SK-N-SH (cell line): ENCODE results near the gene ETFA. TPM values are rescaled to one million over a fixed set of nuclear protein-coding genes. Genes with fewer than 3 reads are reported as not detected.
A peak's percentile ranks its signal among the peaks of the same experiment; 100 is the strongest.

Experiments used
- CTCF ChIA-PET: fragments of 300-600, 350-600 bp; formaldehyde crosslinking; extraction: SDS; loops from one replicate; lab custom pipeline; 2021; lab: Yijun Ruan, JAX
- POLR2A ChIA-PET: fragments of 350-600 bp; sonication (Branson Sonifier 250); formaldehyde crosslinking; extraction: SDS; loops from one replicate; lab custom pipeline; 2020; ENCODE audit warnings: antibody characterized with exemption, inconsistent platforms; lab: Yijun Ruan, JAX
- DNase-seq: peaks from one replicate; pipeline ENCODE4 v3.0.0; 2012
- H2AFZ ChIP-seq: fragments of 200-600 bp; sonication (generic); 2 replicates; pipeline ENCODE4 v1.8.1; 2016; ENCODE audit warnings: antibody characterized with exemption, mild to moderate bottlenecking, low read depth
- H3F3A ChIP-seq: fragments of 200-600 bp; sonication (generic); replicated peaks from 2 replicates; pipeline ENCODE3; 2016; ENCODE audit warnings: antibody characterized with exemption, mild to moderate bottlenecking; ENCODE audit not compliant: insufficient read depth
- H3K27ac ChIP-seq, 2 experiments: fragments of 200-500 bp in 1 of 2; fragments of 200-600 bp in 1 of 2; sonication (Bioruptor generic) in 1 of 2; sonication (generic), shearing (Covaris generic) in 1 of 2; 2 replicates each; pipeline versions ENCODE4 v1.5.1 to v1.6.1; 2014 to 2016; ENCODE audit warnings: low read depth in 2 of 2, inconsistent platforms in 1 of 2, low read length in 1 of 2, mild to moderate bottlenecking in 1 of 2, mixed read lengths in 1 of 2
- H3K27me3 ChIP-seq: fragments of 200-600 bp; sonication (generic), shearing (Covaris generic); 2 replicates; pipeline ENCODE4 v1.6.1; 2016; ENCODE audit warnings: mixed run types; ENCODE audit not compliant: insufficient read depth
- H3K36me3 ChIP-seq, 2 experiments: fragments of 200-500 bp in 1 of 2; fragments of 200-600 bp in 1 of 2; sonication (Bioruptor generic) in 1 of 2; sonication (generic) in 1 of 2; replicated peaks in 1 of 2; 2 replicates each; pipeline versions ENCODE3 to v1.5.1; 2014 to 2016; ENCODE audit warnings: low read length in 1 of 2, mild to moderate bottlenecking in 1 of 2; ENCODE audit not compliant: insufficient read depth in 2 of 2, control insufficient read depth in 1 of 2
- H3K4me1 ChIP-seq, 2 experiments: fragments of 200-500 bp in 1 of 2; fragments of 200-600 bp in 1 of 2; sonication (Bioruptor generic) in 1 of 2; sonication (generic), shearing (Covaris generic) in 1 of 2; 2 replicates each; pipeline versions ENCODE4 v1.5.1 to v1.6.1; 2014 to 2016; ENCODE audit warnings: low read depth in 1 of 2, low read length in 1 of 2, mixed run types in 1 of 2; ENCODE audit not compliant: insufficient read depth in 2 of 2, control insufficient read depth in 1 of 2
- H3K4me2 ChIP-seq: fragments of 200-600 bp; sonication (generic), shearing (Covaris generic); 2 replicates; pipeline ENCODE4 v1.6.1; 2017; ENCODE audit warnings: mixed run types
- H3K4me3 ChIP-seq, 2 experiments: fragments of 200-500 bp in 1 of 2; fragments of 200-600 bp in 1 of 2; sonication (Bioruptor generic) in 1 of 2; sonication (generic), shearing (Covaris generic) in 1 of 2; 2 replicates each; pipeline versions ENCODE4 v1.5.1 to v1.8.1; 2014 to 2016; ENCODE audit warnings: low read depth in 2 of 2, inconsistent platforms in 1 of 2, low read length in 1 of 2, mild to moderate bottlenecking in 1 of 2, mixed read lengths in 1 of 2, moderate library complexity in 1 of 2
- H3K79me2 ChIP-seq: fragments of 200-600 bp; sonication (generic); 2 replicates; pipeline ENCODE4 v1.8.1; 2017; ENCODE audit warnings: mild to moderate bottlenecking; ENCODE audit not compliant: insufficient read depth
- H3K9ac ChIP-seq: fragments of 200-600 bp; sonication (generic); 2 replicates; pipeline ENCODE4 v1.6.1; 2017; ENCODE audit warnings: mixed run types
- H3K9me2 ChIP-seq: fragments of 200-600 bp; sonication (generic); 2 replicates; pipeline ENCODE4 v1.6.1; 2017; ENCODE audit warnings: mixed run types
- H3K9me3 ChIP-seq: fragments of 200-600 bp; sonication (generic); 2 replicates; pipeline ENCODE4 v1.6.1; 2017; ENCODE audit warnings: mixed run types, mild to moderate bottlenecking, moderate library complexity
- H4K20me1 ChIP-seq: fragments of 200-600 bp; sonication (generic); 2 replicates; pipeline ENCODE4 v1.6.1; 2017; ENCODE audit warnings: mild to moderate bottlenecking, mixed run types; ENCODE audit not compliant: insufficient read depth
- CHD2 ChIP-seq: fragments of 150-350 bp; IDR thresholded peaks from 2 replicates; pipeline ENCODE4 v1.6.1; 2018; ENCODE audit warnings: low read length; ENCODE audit not compliant: partially characterized antibody
- ELF1 ChIP-seq: IDR thresholded peaks from 2 replicates; pipeline ENCODE4 v1.4.0; 2012
- EP300 ChIP-seq, 2 experiments: IDR thresholded peaks; 2 replicates each; pipeline versions ENCODE4 v1.4.0 to v1.6.1; 2012; ENCODE audit warnings: borderline replicate concordance in 1 of 2, low read depth in 1 of 2, low read length in 1 of 2
- FOXJ3 ChIP-seq: sonication (generic); formaldehyde crosslinking; IDR thresholded peaks from 2 replicates; pipeline ENCODE4 v1.5.1; 2020; ENCODE audit warnings: mild to moderate bottlenecking, missing genetic modification reagents
- JUND ChIP-seq: IDR thresholded peaks from 2 replicates; pipeline ENCODE4 v1.4.0; 2012
- MAX ChIP-seq: IDR thresholded peaks from 2 replicates; pipeline ENCODE4 v1.4.0; 2012; ENCODE audit warnings: low read depth
- MEF2A ChIP-seq: IDR thresholded peaks from 2 replicates; pipeline ENCODE4 v1.4.0; 2012; ENCODE audit warnings: low read depth, borderline replicate concordance
- MXI1 ChIP-seq: IDR thresholded peaks from 2 replicates; pipeline ENCODE4 v1.6.1; 2012; ENCODE audit warnings: mild to moderate bottlenecking, low read depth, low read length, improper control_type of control experiment
- NFIC ChIP-seq: IDR thresholded peaks from 2 replicates; pipeline ENCODE4 v1.4.0; 2012; ENCODE audit warnings: borderline replicate concordance
- NRF1 ChIP-seq: IDR thresholded peaks from 2 replicates; pipeline ENCODE4 v1.6.1; 2012; ENCODE audit warnings: low read depth, mild to moderate bottlenecking, low read length
- POLR2AphosphoS5 ChIP-seq: IDR thresholded peaks from 2 replicates; pipeline ENCODE4 v1.6.1; 2012; ENCODE audit warnings: low read depth, low read length
- RAD21 ChIP-seq: IDR thresholded peaks from 2 replicates; pipeline ENCODE4 v1.6.1; 2012; ENCODE audit warnings: mild to moderate bottlenecking, low read length
- RCOR1 ChIP-seq: fragments of 150-350 bp; IDR thresholded peaks from 2 replicates; pipeline ENCODE4 v1.6.1; 2017; ENCODE audit warnings: antibody characterized with exemption, low read length
- RFX5 ChIP-seq: IDR thresholded peaks from 2 replicates; pipeline ENCODE4 v1.6.1; 2012; ENCODE audit warnings: mild to moderate bottlenecking, improper control_type of control experiment, low read length
- RXRA ChIP-seq: IDR thresholded peaks from 2 replicates; pipeline ENCODE4 v1.4.0; 2012; ENCODE audit warnings: low read depth, mild to moderate bottlenecking, borderline replicate concordance
- SMC3 ChIP-seq: IDR thresholded peaks from 2 replicates; pipeline ENCODE4 v1.6.1; 2012; ENCODE audit warnings: low read depth, low read length, improper control_type of control experiment
- TAF1 ChIP-seq: IDR thresholded peaks from 2 replicates; pipeline ENCODE4 v1.6.1; 2012; ENCODE audit warnings: low read depth, mild to moderate bottlenecking, low read length, moderate library complexity, borderline replicate concordance
- TCF12 ChIP-seq: IDR thresholded peaks from 2 replicates; pipeline ENCODE4 v1.4.0; 2012
- TEAD4 ChIP-seq: IDR thresholded peaks from 2 replicates; pipeline ENCODE4 v1.4.0; 2012; ENCODE audit warnings: mild to moderate bottlenecking, borderline replicate concordance; ENCODE audit not compliant: insufficient read depth
- YY1 ChIP-seq: IDR thresholded peaks from 2 replicates; pipeline ENCODE4 v1.4.0; 2012; ENCODE audit warnings: low read depth, mild to moderate bottlenecking
- WGBS: methylation state at CpG from one replicate; pipeline ENCODE4 v1.1.6; 2017; ENCODE audit warnings: low lambda C conversion rate; 5-methylcytosine and 5-hydroxymethylcytosine counted together
- polyA plus RNA-seq, 3 experiments: library from polyadenylated mRNA; depleted of rRNA; stranded (reverse); fragments of >200 nt; gene quantifications; 2 replicates each; pipeline ENCODE4 v1.2.3, GENCODE V29; 2012
- TF ChIP-seq, protein P1 (sequence below): IDR thresholded peaks from 2 replicates; pipeline ENCODE4 v1.4.0; 2012; ENCODE audit warnings: low read depth, borderline replicate concordance
- TF ChIP-seq, protein P2 (sequence below): fragments of 150-350 bp; IDR thresholded peaks from 2 replicates; pipeline ENCODE4 v1.6.1; 2016; ENCODE audit warnings: mild to moderate bottlenecking, low read depth, low read length

ETFA gene
- polyA plus RNA-seq, 1 of the 3 experiments (the other 2 are of a cell fraction) = 122 TPM

DNA sequence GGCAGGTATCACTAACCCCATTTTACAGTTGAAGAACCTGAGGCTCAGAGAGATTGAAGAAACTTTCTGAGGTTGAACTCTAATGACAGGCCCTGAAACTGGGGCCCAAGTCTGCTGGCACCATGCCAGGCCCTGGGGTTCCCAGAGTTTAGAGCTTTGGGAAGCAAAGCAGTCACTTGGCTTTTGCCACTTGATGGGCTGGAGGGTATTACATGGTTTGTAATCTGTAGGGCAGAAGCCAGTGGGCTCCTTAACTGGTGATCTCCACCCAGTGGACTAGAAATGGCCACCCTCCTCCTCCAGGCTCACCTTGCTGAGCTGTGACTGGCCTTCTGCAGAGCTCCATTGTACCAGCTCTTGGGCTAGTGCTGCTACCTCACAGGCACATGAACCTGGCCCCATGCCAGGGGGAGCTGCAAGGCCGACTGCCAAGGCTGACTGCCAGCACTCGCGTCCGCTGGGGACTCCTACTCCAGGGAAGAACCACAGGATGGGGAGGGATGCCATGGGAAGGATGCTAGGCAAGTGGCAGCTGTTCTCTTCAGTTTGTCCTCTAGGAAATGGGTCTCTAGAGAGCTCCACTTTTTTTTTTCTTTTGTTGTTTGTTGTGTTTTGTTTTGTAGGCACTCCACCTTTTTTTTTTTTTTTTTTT, 104.8 kb downstream of the ETFA start:
- 28% methylated on average over 2 of the region's 4 CpGs for WGBS
- no peaks in the 10 kb centered on the region for H3K27me3 ChIP-seq
- H3K36me3 ChIP-seq = peaks cover 3 to 14% of the 10 kb centered on the region in 2 experiments
- H3K4me2 ChIP-seq = no peak overlapping the region
- CTCF ChIA-PET = interaction anchor here (0.8 to 4.3 kb wide), 5 partner anchors 9 to 420 kb away, joined by 3 to 22 read pairs (median 5); no protein-coding TSS in a partner anchor
- POLR2A ChIA-PET = interaction anchor here (0.7 to 1.5 kb wide), 2 partner anchors 10 to 134 kb away, joined by 4 to 6 read pairs; no protein-coding TSS in a partner anchor
- no peaks in the 10 kb centered on the region for H3K9me3 ChIP-seq
- H3K4me3 ChIP-seq = no peak overlapping the region
- peak overlapping the region in 1 of 2 experiments; percentile 47; a peak in 1 of 4 replicates for H3K27ac ChIP-seq
- peak; percentile 88 for DNase-seq
- H3K4me1 ChIP-seq = peaks cover 0 to 8% of the 10 kb centered on the region in 2 experiments; a peak in 1 of 4 replicates
- no peak overlapping the region for H2AFZ ChIP-seq
- no peaks in the 10 kb centered on the region for H4K20me1 ChIP-seq
- peak; percentile 40; the same call in 1 of the 2 replicates for TF ChIP-seq RCOR1
- TF ChIP-seq NFIC = peak; percentile 94
- peak; percentile 47 for TF ChIP-seq CHD2
- no peak for TF ChIP-seq JUND
- no peak for TF ChIP-seq MEF2A
- no peak for TF ChIP-seq RXRA
- TF ChIP-seq MXI1 = no peak
- TF ChIP-seq FOXJ3 = 0 out of 2 replicates have a peak, but pooled peaks have one; percentile 28
- 0 out of 2 replicates have a peak, but pooled peaks have one; percentile 5 for TF ChIP-seq RAD21
- TF ChIP-seq TAF1 = no peak
- no peak for TF ChIP-seq POLR2AphosphoS5
- TF ChIP-seq MAX = peak; percentile 27; the same call in 1 of the 2 replicates
- no peak for TF ChIP-seq TEAD4
- no peak for TF ChIP-seq YY1
- peak; percentile 14; the same call in 1 of the 2 replicates for TF ChIP-seq TCF12
- TF ChIP-seq RFX5 = no peak
- TF ChIP-seq, protein P1, sequence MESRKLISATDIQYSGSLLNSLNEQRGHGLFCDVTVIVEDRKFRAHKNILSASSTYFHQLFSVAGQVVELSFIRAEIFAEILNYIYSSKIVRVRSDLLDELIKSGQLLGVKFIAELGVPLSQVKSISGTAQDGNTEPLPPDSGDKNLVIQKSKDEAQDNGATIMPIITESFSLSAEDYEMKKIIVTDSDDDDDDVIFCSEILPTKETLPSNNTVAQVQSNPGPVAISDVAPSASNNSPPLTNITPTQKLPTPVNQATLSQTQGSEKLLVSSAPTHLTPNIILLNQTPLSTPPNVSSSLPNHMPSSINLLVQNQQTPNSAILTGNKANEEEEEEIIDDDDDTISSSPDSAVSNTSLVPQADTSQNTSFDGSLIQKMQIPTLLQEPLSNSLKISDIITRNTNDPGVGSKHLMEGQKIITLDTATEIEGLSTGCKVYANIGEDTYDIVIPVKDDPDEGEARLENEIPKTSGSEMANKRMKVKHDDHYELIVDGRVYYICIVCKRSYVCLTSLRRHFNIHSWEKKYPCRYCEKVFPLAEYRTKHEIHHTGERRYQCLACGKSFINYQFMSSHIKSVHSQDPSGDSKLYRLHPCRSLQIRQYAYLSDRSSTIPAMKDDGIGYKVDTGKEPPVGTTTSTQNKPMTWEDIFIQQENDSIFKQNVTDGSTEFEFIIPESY = no peak
- TF ChIP-seq NRF1 = no peak
- TF ChIP-seq EP300 (IDR thresholded peaks at IDR 0.05; ENCODE audit: borderline replicate concordance in 1 of 2, low read depth in 1 of 2, low read length in 1 of 2) = 0 out of 4 replicates have a peak, but pooled peaks of 1 of the 2 experiments have one; percentile 18
- TF ChIP-seq, protein P2, sequence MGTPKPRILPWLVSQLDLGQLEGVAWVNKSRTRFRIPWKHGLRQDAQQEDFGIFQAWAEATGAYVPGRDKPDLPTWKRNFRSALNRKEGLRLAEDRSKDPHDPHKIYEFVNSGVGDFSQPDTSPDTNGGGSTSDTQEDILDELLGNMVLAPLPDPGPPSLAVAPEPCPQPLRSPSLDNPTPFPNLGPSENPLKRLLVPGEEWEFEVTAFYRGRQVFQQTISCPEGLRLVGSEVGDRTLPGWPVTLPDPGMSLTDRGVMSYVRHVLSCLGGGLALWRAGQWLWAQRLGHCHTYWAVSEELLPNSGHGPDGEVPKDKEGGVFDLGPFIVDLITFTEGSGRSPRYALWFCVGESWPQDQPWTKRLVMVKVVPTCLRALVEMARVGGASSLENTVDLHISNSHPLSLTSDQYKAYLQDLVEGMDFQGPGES = no peak
- TF ChIP-seq ELF1 = no peak
- no peak for TF ChIP-seq SMC3
- TF ChIP-seq, all 33 proteins: peak for 8
- Histone ChIP-seq H3F3A (no peaks in the 10 kb centered on the region), H3K9me2 (no peaks in the 10 kb centered on the region), H3K79me2 (no peaks in the 10 kb centered on the region), H3K9ac (no peak overlapping the region)
